GM15510 (cell line): ENCODE measurements around the gene CDH10.

Experiments used
- POLR2A ChIP-seq: IDR thresholded peaks from 3 replicates; pipeline ENCODE4 v1.6.1; 2011; ENCODE audit warnings: borderline replicate concordance; ENCODE audit not compliant: insufficient read length; ENCODE audit errors: extremely low read depth

The CDH10 gene

DNA sequence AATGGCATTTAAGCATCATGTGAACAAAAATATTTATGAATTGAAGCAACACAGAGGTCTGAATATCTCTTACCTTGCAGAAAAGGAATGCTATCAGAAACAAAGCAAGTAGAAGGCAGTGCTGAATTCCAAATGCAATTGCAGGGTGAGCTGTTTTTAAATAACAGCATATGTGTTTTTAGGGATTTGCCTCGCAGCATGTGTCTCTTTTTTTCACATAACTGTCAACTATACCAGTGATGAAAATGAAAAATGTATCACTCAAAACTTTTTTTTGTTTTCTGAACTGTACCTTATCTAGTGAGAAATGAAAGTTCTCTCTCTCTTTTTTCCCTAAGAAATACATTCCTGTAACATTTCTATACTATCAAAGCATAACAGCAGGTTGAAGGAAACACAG, 21.2 kb downstream of the CDH10 start:
- no peak for TF ChIP-seq POLR2A

GRCh38 chr5:24623031-24623430, 21.7 kb downstream of the CDH10 start:
- TF ChIP-seq POLR2A = no peak

DNA sequence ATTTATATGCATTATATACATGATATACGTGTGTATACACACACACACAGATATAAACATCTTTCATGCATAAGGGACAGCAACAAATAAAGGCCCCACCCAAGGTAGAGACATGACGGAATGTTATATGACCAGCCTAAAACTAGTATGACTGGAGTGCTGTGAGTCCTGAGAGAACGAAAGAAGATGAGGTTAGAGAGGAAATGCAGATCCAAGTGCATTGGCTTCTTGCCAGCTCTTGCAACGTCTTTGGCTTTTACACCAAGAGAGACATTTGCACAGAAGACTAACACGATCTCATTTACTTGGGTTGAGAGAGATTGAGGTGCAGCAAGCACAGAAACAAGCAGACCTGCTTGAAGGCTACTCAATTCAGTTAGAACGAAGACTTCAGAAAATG, 23.0 kb downstream of the CDH10 start:
- no peak for TF ChIP-seq POLR2A

DNA sequence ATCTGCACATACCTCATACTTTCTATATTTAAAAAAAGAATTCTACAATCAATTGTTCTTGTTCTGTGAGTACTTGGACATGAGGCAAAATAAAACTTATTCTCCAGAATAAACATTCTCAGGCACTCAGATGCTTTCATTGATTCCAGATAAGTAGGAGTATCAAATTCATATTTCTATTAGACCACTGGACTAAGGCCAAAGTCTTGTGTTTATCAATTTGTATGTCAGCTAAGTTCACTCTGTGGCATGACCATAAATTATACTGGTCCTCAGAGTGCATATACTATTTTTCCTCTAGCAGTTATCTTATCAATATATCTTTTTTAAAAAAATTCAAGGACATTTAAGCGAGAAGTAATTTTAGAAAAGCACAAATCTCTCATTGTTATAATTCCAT, 28.2 kb downstream of the CDH10 start:
- no peak for TF ChIP-seq POLR2A

- TF ChIP-seq POLR2A = no peak
Observed at GRCh38 chr5:24615159-24615558, 29.6 kb downstream of the CDH10 start.

DNA sequence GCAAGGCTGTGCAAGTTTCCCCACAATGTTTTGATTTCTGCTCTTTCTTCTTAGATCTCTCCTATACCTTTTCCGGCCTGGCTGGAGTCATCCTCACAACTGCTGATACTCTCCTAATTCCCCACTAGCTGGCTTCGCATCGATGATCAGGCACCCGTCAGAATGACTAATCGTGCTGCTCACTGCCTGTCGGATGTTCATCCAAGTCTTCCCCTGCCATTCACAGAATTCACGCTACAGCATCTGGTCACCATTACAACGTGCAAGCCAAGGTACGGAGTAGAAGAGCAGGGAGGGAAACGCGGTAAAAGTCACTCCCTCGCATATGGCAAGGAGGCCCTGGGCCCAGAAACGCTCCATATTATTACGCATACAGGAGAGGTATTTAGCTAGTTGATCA, 35.1 kb downstream of the CDH10 start:
- no peak for TF ChIP-seq POLR2A

- TF ChIP-seq POLR2A = no peak
Observed at GRCh38 chr5:24606971-24607370, 37.8 kb downstream of the CDH10 start.

GRCh38 chr5:24602188-24602587, 42.6 kb downstream of the CDH10 start:
- no peak for TF ChIP-seq POLR2A

- TF ChIP-seq POLR2A = no peak
Observed at GRCh38 chr5:24598956-24599355, 45.8 kb downstream of the CDH10 start.

GRCh38 chr5:24595329-24595728, 49.4 kb downstream of the CDH10 start:
- TF ChIP-seq POLR2A = no peak

DNA sequence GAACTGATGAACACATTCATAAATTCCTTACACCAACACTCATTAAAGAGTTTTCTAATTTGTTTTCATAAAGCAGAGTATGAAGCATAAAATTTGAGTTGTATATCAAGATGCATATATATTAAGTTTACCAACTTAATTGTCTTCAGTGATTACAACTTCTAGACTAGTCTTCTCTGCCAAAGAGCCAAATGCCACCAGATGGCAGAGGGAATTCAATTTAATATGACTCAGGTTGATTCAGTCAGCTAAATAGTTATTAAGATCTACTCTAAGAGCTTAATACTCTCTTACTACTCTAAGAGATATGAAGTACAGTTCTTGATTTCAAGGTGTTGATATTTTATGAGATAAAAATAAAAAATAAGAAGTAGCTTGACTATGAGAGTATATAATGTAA, 53.4 kb downstream of the CDH10 start:
- no peak for TF ChIP-seq POLR2A

GRCh38 chr5:24589566-24589965, 55.2 kb downstream of the CDH10 start:
- TF ChIP-seq POLR2A = no peak

DNA sequence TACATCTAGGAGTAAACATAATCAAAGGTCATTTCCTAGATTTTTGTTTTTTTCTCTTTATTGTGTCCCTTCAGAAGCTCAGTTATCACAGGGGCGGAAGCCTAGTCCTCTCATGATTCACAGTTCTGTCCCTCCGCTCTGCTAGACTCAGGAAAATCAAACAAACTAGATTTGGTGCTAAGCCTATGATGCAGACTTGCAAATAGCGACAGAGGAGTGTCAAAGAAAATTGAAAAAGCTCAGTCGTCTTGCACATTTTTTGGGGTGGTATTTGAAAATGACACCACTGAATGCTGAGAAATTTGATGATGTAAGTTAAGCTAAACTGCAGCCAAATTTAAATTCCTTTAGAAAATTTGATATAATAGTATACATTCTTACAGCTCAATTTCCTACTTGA, 59.0 kb downstream of the CDH10 start:
- TF ChIP-seq POLR2A = no peak

GRCh38 chr5:24571302-24571701, 73.5 kb downstream of the CDH10 start:
- TF ChIP-seq POLR2A = no peak

- TF ChIP-seq POLR2A = no peak
Observed at GRCh38 chr5:24566933-24567332, 77.8 kb downstream of the CDH10 start.

DNA sequence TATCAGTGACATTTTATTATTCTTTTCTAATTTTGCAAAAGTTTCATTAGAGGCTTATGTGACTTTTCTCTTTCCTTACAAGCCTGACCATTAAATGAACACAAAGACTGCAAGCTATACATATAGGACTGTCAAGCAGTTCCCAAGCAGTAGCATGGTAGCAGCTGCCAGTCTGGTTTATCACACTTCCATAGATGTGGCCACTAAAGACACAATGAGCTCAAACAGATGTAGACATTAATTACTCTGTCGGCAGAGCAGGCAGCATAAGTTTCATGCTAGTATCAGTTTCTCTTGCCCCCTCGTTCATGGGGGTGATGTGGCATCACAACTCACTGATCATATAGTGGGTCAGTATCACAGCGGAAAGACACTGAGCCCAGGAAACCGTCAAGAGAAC, 89.5 kb downstream of the CDH10 start:
- no peak for TF ChIP-seq POLR2A

- no peak for TF ChIP-seq POLR2A
Observed at GRCh38 chr5:24547132-24547531, 97.6 kb downstream of the CDH10 start.
